Measurements from ENCODE around the gene TPSB2.
"Not testable (repeated sequence)": the region's sequence is repeated elsewhere in the genome, so short reads cannot be mapped to it uniquely, and the experiment has no call there.

The TPSB2 gene

GRCh38 chr16:1245452-1246020 is 15.6 kb upstream of the TPSB2 start:
- no peak overlapping the region for H3K4me3 ChIP-seq (ENCODE audit: low read depth, low read length)
- no peak for TF ChIP-seq CTCF (IDR thresholded peaks at IDR 0.05; ENCODE audit: borderline replicate concordance, insufficient read depth, low read depth, low read length)

- H3K4me3 ChIP-seq (ENCODE audit: low read depth, low read length): no peak overlapping the region
- no peak for TF ChIP-seq CTCF (IDR thresholded peaks at IDR 0.05; ENCODE audit: borderline replicate concordance, insufficient read depth, low read depth, low read length)
These were observed 14.9 kb upstream of the TPSB2 start for GRCh38 chr16:1244881-1245280.

GRCh38 chr16:1243907-1244850 is 14.2 kb upstream of the TPSB2 start:
- H3K4me3 ChIP-seq (ENCODE audit: low read depth, low read length): not testable (repeated sequence)

- H3K4me3 ChIP-seq (ENCODE audit: low read depth, low read length): not testable (repeated sequence)
These were observed 13.4 kb upstream of the TPSB2 start for GRCh38 chr16:1243363-1243762.

GRCh38 chr16:1241081-1241480 is 11.1 kb upstream of the TPSB2 start:
- not testable (repeated sequence) for H3K4me3 ChIP-seq (ENCODE audit: low read depth, low read length)

- H3K4me3 ChIP-seq (ENCODE audit: low read depth, low read length): not testable (repeated sequence)
These were observed 10.5 kb upstream of the TPSB2 start, which contains the start of gene TPSAB1 for GRCh38 chr16:1240436-1240835. Gene TPSAB1 (plus strand): TSS chr16:1240705. CDS start chr16:1240939, 234 bp downstream.

GRCh38 chr16:1239575-1239974 is 9.6 kb upstream of the TPSB2 start:
- H3K4me3 ChIP-seq (ENCODE audit: low read depth, low read length): not testable (repeated sequence)

- not testable (repeated sequence) for H3K4me3 ChIP-seq (ENCODE audit: low read depth, low read length)
These were observed 8.9 kb upstream of the TPSB2 start for GRCh38 chr16:1238909-1239308.

GRCh38 chr16:1237990-1238389 is 8.0 kb upstream of the TPSB2 start:
- no peak for TF ChIP-seq CTCF (IDR thresholded peaks at IDR 0.05; ENCODE audit: borderline replicate concordance, insufficient read depth, low read depth, low read length)
- no peak overlapping the region for H3K4me3 ChIP-seq (ENCODE audit: low read depth, low read length)

- not testable (repeated sequence) for H3K4me3 ChIP-seq (ENCODE audit: low read depth, low read length)
These were observed 6.7 kb upstream of the TPSB2 start for GRCh38 chr16:1236659-1237058.

- H3K4me3 ChIP-seq (ENCODE audit: low read depth, low read length): not testable (repeated sequence)
These were observed 2.2 kb upstream of the TPSB2 start for GRCh38 chr16:1232049-1232748.

- not testable (repeated sequence) for H3K4me3 ChIP-seq (ENCODE audit: low read depth, low read length)
These were observed 1.3 kb upstream of the TPSB2 start for GRCh38 chr16:1231301-1231700.

- not testable (repeated sequence) for H3K4me3 ChIP-seq (ENCODE audit: low read depth, low read length)
These were observed 658 bp upstream of the TPSB2 start for GRCh38 chr16:1230471-1231212.

- not testable (repeated sequence) for H3K4me3 ChIP-seq (ENCODE audit: low read depth, low read length)
These were observed 508 bp downstream of the TPSB2 start for GRCh38 chr16:1229476-1229875.

- not testable (repeated sequence) for H3K4me3 ChIP-seq (ENCODE audit: low read depth, low read length)
These were observed 1.8 kb downstream of the TPSB2 start for GRCh38 chr16:1228227-1228626.

- not testable (repeated sequence) for H3K4me3 ChIP-seq (ENCODE audit: low read depth, low read length)
These were observed 3.3 kb downstream of the TPSB2 start for GRCh38 chr16:1226692-1227091.
